ENCODE measurements around the gene PRKCH.
"Not testable (repeated sequence)": the region's sequence is repeated elsewhere in the genome, so short reads cannot be mapped to it uniquely, and the experiment has no call there.

The PRKCH gene

GRCh38 chr14:61462566-61463193 lies 141.3 kb downstream of the PRKCH start:
- peak; percentile 55 for DNase-seq

- no peak for DNase-seq
These were observed 142.4 kb downstream of the PRKCH start for GRCh38 chr14:61463664-61464285.

- not testable (repeated sequence) for DNase-seq
These were observed 143.4 kb downstream of the PRKCH start for GRCh38 chr14:61464539-61465320.

GRCh38 chr14:61466249-61466904 lies 145.0 kb downstream of the PRKCH start:
- DNase-seq, result peak; percentile 93

- no peak for DNase-seq
These were observed 145.5 kb downstream of the PRKCH start for GRCh38 chr14:61466905-61467280.

- no peak for DNase-seq
These were observed 145.9 kb downstream of the PRKCH start for GRCh38 chr14:61467296-61467695.

GRCh38 chr14:61468063-61468825 lies 146.9 kb downstream of the PRKCH start:
- DNase-seq, result no peak

GRCh38 chr14:61469781-61470180 lies 148.4 kb downstream of the PRKCH start:
- DNase-seq, result no peak

GRCh38 chr14:61470261-61470960 lies 149.0 kb downstream of the PRKCH start:
- DNase-seq, result peak; percentile 92

GRCh38 chr14:61470961-61471293 lies 149.5 kb downstream of the PRKCH start:
- no peak for DNase-seq

- no peak for DNase-seq
These were observed 150.1 kb downstream of the PRKCH start for GRCh38 chr14:61471297-61472005.

GRCh38 chr14:61472011-61472672 lies 150.8 kb downstream of the PRKCH start:
- peak; percentile 96 for DNase-seq

- DNase-seq, result no peak
These were observed 151.5 kb downstream of the PRKCH start for GRCh38 chr14:61472801-61473376.

GRCh38 chr14:61474015-61474414 lies 152.6 kb downstream of the PRKCH start:
- DNase-seq, result no peak

- DNase-seq, result no peak
These were observed 153.3 kb downstream of the PRKCH start for GRCh38 chr14:61474701-61475100.

- no peak for DNase-seq
These were observed 153.9 kb downstream of the PRKCH start for GRCh38 chr14:61475316-61475715.

- DNase-seq, result no peak
These were observed 154.8 kb downstream of the PRKCH start for GRCh38 chr14:61476105-61476753.

- peak; percentile 86 for DNase-seq
These were observed 155.5 kb downstream of the PRKCH start for GRCh38 chr14:61476754-61477410.

GRCh38 chr14:61477712-61478462 lies 156.5 kb downstream of the PRKCH start:
- DNase-seq, result no peak
